GM18868 (cell line): ENCODE results near the gene C1orf50.

ENCODE experiments used
- ATAC-seq: cut with Tn5 transposase; IDR thresholded peaks from one replicate; pipeline ENCODE4 v1.9.1; 2021; ENCODE audit warnings: mild to moderate bottlenecking, moderate library complexity; ENCODE audit not compliant: unreplicated experiment

The C1orf50 gene

DNA sequence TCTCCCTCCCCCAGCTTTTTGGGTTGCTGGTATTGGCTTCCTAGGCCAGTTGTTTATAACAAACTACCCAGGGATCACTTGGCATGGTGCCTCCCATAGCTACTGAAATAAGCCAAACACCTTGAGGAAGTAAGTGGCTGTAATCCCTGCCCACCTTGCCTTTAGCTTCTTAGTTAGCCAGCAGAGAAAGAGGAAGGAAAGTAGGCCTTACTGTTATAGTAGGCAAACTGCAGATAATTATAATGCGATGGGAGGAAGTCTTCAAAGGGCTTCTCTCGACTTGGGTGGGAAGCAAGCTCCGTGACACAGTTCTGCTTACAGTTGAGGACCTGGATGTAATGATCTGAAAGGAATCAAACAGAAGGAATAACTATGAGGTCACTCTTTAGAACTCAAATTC is 8.4 kb upstream of the C1orf50 start:
- no peak for ATAC-seq

DNA sequence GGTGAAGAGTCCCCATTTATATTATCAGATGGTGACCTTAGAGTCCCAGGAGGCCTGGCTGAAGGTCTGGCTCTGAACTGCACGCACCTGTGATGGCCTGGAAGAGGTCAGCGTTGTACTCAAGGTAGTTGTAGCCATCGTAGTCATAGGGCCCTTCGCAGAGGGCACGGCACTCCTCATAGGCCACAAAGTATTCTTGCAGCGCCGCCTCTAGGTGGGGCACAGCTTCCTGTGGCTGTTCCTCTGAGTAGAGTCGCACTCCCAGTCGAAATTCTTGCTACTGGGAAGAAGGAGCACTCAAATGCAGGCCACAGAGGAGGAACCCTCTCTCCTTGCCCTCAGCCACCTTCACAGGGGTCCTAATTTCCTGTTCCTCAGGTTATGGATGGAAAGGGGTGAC is 7.9 kb upstream of the C1orf50 start:
- ATAC-seq, result no peak

DNA sequence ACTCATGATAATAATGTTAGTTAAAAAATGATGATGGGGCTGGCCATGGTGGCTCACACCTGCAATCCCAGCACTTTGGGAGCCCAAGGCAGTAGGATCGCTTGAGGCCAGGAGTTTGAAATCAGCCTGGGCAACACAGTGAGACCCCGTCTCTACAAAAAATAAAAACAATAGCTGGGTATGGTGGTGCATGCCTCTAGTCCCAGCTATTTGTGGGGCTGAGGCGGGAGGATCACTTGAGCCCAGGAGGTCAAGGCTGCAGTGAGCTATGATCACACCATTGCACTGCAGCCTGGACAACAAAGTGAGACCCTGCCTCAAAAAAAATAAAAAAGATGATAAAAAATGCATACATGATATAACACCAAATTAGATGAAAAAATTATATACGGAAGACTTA is 5.5 kb upstream of the C1orf50 start:
- no peak for ATAC-seq

DNA sequence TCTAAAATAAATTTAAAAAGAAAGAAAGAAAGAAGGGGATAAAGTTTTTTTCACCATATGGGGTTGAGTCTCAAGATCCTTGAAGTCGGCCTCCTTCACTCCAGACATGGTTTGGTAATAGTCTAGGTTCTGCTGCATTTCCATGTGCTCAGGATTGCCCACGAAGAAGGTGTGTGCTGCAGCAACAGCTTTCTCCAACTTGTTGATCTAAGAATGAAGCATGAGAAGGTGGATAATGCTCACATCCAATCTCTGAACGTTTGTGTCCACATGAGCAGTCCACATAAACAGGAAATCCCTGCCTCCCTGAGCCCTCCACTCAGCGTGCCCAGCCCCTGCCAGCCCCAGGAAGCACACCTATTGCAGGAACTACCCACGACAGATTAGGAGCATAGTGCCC is 4.8 kb upstream of the C1orf50 start:
- ATAC-seq, result no peak

GRCh38 chr1:42765269-42765668 is 1.8 kb upstream of the C1orf50 start:
- no peak for ATAC-seq

DNA sequence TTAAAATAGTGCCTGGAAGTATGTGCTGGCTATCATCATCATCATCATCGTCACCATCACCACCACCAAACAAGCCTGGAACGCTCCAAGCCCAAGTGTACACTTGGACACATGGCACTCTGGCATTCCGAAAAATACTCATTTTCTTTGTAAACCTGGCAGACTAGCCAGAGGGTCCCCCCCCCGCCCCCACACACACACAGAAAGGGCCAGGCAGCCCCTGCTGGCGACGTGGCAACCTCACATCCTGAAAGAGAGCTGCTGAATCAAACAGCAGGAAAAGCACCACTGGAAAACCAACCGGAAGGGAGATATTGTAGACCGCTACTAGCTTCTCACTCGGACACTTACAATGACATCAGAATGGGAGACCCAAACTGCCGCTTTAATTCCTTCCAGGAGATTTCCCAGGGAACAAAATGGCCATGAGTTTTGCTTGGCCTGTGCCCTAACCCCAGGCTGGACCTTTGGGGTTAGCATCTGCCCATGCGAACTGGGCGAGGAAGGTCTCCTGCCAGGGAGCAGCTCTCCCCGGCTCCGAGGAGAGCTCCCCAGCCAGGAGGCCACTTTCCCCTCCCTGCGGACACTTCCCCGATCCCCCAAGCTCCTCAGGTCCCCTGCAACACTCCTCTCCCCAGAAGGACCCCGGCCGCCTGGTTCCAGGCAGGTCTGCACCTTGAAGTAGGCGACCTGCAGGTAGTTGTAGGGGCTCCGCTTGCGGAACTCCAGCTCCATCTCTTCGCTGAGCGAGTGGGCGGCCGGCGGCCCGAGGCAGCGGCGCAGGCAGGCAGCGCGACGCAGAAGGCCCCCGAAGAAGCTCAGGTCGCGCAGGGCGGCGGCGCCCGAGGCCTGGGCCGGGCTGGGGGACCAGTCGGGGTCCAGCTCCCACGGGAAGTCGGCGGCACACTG is 963 bp upstream of the C1orf50 start:
- peak; percentile 17 for ATAC-seq

GRCh38 chr1:42767510-42768000 is 506 bp downstream of the C1orf50 start:
- peak; percentile 10 for ATAC-seq

DNA sequence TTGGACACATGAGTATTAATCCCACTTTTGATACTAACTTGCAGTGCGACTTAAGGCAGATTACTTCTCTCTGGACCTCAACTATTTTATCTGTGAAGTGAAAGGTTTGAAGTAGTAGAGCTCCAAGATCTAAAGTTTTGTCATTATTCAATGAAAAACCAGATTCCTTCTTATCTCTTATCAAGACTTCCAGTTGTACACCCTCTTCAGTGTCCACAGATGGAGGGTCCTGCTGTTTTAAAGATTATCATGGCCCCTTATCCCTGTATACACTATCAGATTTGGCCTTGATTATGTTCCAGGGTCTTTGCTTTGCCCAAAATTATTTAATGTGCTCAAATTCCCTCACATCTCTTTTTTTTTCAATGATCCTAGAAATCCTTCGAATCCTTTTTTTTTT is 1.1 kb downstream of the C1orf50 start:
- ATAC-seq, result no peak

DNA sequence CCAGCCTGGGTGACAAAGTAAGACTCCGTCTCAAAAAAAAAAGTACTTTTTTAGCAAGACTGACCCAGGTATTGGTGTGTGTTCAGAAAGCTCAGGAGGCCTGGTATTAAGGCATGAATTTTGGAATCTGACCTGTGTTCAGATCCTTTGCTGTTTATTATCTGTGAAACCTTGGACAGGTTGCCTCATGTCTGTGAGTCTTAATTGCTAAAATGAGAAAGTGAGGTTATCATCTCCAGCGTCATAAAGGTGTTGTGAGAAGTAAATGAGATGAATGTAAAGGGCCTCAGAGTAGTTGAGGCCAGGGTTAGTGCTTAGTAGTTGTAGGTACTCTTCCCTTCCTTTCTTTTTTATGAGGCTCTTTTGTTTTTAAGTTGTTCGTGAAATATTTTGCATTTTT is 2.8 kb downstream of the C1orf50 start:
- no peak for ATAC-seq

GRCh38 chr1:42773420-42773819 is 6.4 kb downstream of the C1orf50 start:
- no peak for ATAC-seq

DNA sequence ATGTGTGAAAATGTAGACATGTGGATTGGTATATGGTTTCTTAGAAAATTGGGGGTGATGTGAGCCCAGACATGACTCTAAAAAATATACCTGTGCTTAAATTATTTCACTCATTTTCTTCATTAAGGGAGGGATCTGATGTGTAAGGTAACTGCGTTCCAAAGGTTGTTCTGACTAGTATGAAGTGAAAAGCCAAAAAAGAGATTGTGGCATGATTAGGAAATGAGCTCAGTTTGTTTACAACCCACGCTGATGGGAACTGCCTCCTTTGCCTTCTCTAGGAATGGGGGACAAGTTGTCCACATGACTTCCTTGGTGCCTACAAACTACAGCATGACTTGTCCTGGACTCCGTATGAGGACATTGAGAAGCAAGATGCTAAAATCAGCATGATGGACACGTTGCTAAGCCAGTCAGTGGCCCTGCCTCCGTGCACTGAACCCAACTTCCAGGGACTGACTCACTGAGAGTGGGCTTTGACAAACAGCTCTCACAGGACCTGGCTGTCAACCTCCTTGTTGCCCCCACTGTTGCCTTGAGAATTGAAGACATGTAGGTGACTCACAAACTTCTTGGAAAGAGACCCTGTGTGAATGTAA is 8.0 kb downstream of the C1orf50 start:
- no peak for ATAC-seq

- ATAC-seq, result no peak
These were observed 9.5 kb downstream of the C1orf50 start for GRCh38 chr1:42776502-42776901.

- no peak for ATAC-seq
These were observed 10.8 kb downstream of the C1orf50 start for GRCh38 chr1:42777852-42778251.

- ATAC-seq, result no peak
These were observed 12.7 kb downstream of the C1orf50 start for GRCh38 chr1:42779725-42780124.

- ATAC-seq, result no peak
These were observed 13.1 kb downstream of the C1orf50 start for GRCh38 chr1:42780176-42780575.

GRCh38 chr1:42783092-42783491 is 16.0 kb downstream of the C1orf50 start:
- no peak for ATAC-seq

- ATAC-seq, result no peak
These were observed 17.5 kb downstream of the C1orf50 start for GRCh38 chr1:42784547-42784945.

DNA sequence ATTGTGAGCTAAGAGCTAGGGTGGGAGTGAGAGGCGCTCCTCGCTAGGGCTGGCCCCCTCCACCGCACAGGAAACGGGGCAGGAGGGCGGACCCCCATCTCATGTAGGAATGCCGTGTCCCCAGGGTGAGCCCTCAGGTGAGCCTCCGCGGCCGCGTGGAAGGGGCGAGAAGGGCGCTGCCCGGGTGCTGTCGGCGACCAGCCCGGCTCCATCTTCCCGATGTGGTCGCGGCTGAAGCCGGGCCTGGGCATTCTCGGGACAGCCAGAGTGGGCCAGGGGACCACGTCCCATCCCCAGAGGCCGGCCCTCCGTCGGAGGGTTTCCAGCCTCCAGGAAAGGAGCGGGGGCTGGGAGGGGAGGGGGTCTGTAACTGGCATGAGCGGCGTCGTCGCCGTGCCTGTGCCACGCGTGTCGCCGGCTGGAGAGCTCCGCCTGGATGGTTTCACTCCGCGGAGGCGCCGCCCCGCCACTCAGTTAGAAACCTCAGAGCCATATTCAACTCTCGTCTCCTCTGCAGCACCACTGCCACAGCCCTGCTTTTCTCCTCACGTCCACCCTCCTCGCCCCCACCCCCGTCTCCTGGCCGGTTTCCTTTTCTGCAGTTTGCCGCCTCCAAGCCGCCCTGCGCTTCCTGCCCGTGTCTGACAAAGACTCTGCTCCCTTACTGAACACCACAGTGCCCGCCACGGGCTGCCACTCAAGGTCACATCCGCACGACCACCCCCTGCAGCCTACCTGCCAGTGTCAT is 18.1 kb downstream of the C1orf50 start, which contains the start of gene TMEM269:
Gene TMEM269 (plus strand): TSS at position 46 of the 748 bp plus-strand sequence. CDS start 4,903 bp downstream, outside the sequence.
- ATAC-seq, result no peak

GRCh38 chr1:42786097-42786496 is 19.0 kb downstream of the C1orf50 start:
- no peak for ATAC-seq

DNA sequence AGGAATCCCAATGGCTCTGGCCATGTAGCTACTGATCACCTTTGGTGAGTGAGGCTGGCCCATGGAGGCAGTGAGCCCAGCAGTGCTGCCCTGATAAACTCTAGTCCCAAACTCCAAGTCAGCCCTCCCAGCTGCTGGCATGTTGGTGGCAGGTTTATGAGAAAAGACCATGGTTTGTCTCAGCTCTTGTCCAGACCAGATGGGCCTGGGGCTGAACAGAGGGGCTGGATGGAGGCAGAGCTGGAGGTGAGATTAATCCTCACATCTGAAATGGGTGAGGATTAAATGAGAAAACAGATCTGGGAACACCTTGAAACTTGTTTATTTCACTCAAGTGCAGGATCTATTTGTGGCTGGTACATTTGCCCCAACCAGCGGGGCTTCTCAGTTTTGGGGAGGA is 21.0 kb downstream of the C1orf50 start:
- no peak for ATAC-seq

DNA sequence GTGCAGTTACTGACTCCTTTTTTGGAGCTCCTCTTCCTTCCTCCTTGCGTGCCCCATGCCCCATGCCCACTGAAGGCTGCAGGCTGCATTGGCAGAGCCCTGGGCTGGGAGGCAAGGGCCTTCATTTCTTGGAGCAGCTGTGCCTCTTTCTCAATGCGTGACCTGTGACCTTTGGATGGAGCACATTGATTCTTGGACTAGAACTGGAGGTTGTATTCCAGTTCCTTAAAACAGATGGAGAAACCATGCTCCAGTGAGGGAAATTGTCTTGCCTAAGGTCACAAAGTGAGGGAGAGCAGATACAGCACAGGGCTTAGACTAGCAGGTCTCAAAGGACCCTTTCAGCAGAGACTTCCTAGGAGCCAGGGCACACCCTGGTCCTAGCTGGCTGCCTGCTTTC is 26.8 kb downstream of the C1orf50 start:
- no peak for ATAC-seq
